H9 (cell line): ENCODE data around the gene MMS19. TPM values are rescaled to one million over a fixed set of nuclear protein-coding genes. Genes with fewer than 3 reads are reported as not detected.
A peak's percentile ranks its signal among the peaks of the same experiment; 100 is the strongest.

ENCODE experiments used
- DNase-seq: peaks from one replicate; pipeline ENCODE4 v3.0.0-alpha.2; 2017
- H2AFZ ChIP-seq: one replicate; pipeline ENCODE4 v1.6.1; 2013; ENCODE audit warnings: mild to moderate bottlenecking, low read length, control low read depth, moderate library complexity
- H2AK5ac ChIP-seq: 2 replicates; pipeline ENCODE4 v1.6.1; 2013; ENCODE audit warnings: low read length, control low read depth, mixed read lengths; ENCODE audit not compliant: insufficient read length
- H2BK120ac ChIP-seq: one replicate; pipeline ENCODE4 v1.6.1; 2013; ENCODE audit warnings: low read depth, mild to moderate bottlenecking, low read length, control low read depth, inconsistent platforms; ENCODE audit not compliant: poor library complexity, severe bottlenecking
- H2BK12ac ChIP-seq: 2 replicates; pipeline ENCODE4 v1.6.1; 2013; ENCODE audit warnings: low read length, control low read depth, mixed read lengths, low read depth; ENCODE audit not compliant: insufficient read length
- H2BK15ac ChIP-seq: 2 replicates; pipeline ENCODE4 v1.6.1; 2013; ENCODE audit warnings: low read depth, low read length, control low read depth
- H2BK20ac ChIP-seq: one replicate; pipeline ENCODE4 v1.6.1; 2013; ENCODE audit warnings: low read depth, mild to moderate bottlenecking, low read length, control low read depth, inconsistent platforms; ENCODE audit not compliant: poor library complexity, severe bottlenecking
- H2BK5ac ChIP-seq: 2 replicates; pipeline ENCODE4 v1.6.1; 2013; ENCODE audit warnings: low read length, control low read depth, mixed read lengths; ENCODE audit not compliant: insufficient read length
- H3K14ac ChIP-seq: 2 replicates; pipeline ENCODE4 v1.6.1; 2013; ENCODE audit warnings: low read length, control low read depth; ENCODE audit not compliant: insufficient read depth
- H3K18ac ChIP-seq: 2 replicates; pipeline ENCODE4 v1.6.1; 2013; ENCODE audit warnings: low read depth, mild to moderate bottlenecking, mixed read lengths, low read length, control low read depth; ENCODE audit not compliant: insufficient read length
- H3K23ac ChIP-seq: 2 replicates; pipeline ENCODE4 v1.6.1; 2013; ENCODE audit warnings: low read length, control low read depth, mixed read lengths, low read depth; ENCODE audit not compliant: insufficient read length
- H3K23me2 ChIP-seq: 2 replicates; pipeline ENCODE4 v1.6.1; 2013; ENCODE audit warnings: low read depth, mild to moderate bottlenecking, mixed read lengths, low read length, control low read depth; ENCODE audit not compliant: insufficient read length, poor library complexity, severe bottlenecking
- H3K27ac ChIP-seq: 2 replicates; pipeline ENCODE4 v1.5.1; 2013; ENCODE audit warnings: low read length, control low read depth, mixed read lengths, low read depth; ENCODE audit not compliant: insufficient read length
- H3K27me3 ChIP-seq: 2 replicates; pipeline ENCODE4 v1.6.1; 2013; ENCODE audit warnings: low read length, control low read depth, inconsistent platforms; ENCODE audit not compliant: insufficient read depth
- H3K4ac ChIP-seq: 2 replicates; pipeline ENCODE4 v1.6.1; 2013; ENCODE audit warnings: low read depth, mild to moderate bottlenecking, control low read depth, inconsistent platforms, low read length, moderate library complexity
- H3K4me1 ChIP-seq: 2 replicates; pipeline ENCODE4 v1.6.1; 2013; ENCODE audit warnings: low read length, control low read depth, inconsistent platforms; ENCODE audit not compliant: insufficient read depth
- H3K4me2 ChIP-seq: 2 replicates; pipeline ENCODE4 v1.6.1; 2013; ENCODE audit warnings: low read length, control low read depth, mixed read lengths; ENCODE audit not compliant: insufficient read length, insufficient read depth
- H3K56ac ChIP-seq: 2 replicates; pipeline ENCODE4 v1.6.1; 2013; ENCODE audit warnings: low read depth, mild to moderate bottlenecking, mixed read lengths, low read length, control low read depth; ENCODE audit not compliant: insufficient read length
- H3K79me1 ChIP-seq: 2 replicates; pipeline ENCODE4 v1.6.1; 2013; ENCODE audit warnings: low read depth, mild to moderate bottlenecking, moderate library complexity, low read length, control low read depth, inconsistent platforms; ENCODE audit not compliant: insufficient read depth, poor library complexity, severe bottlenecking
- H3K79me2 ChIP-seq: 2 replicates; pipeline ENCODE4 v1.6.1; 2013; ENCODE audit warnings: low read length, control low read depth, inconsistent platforms; ENCODE audit not compliant: insufficient read depth
- H3K9ac ChIP-seq: 2 replicates; pipeline ENCODE4 v1.6.1; 2013; ENCODE audit warnings: low read length, control low read depth, mixed read lengths; ENCODE audit not compliant: insufficient read length; ENCODE audit errors: extremely low read depth
- H3K9me3 ChIP-seq: one replicate; pipeline ENCODE4 v1.6.1; 2013; ENCODE audit warnings: low read depth, low read length, inconsistent platforms; ENCODE audit not compliant: control insufficient read depth
- H3T11ph ChIP-seq: one replicate; pipeline ENCODE4 v1.6.1; 2013; ENCODE audit warnings: mild to moderate bottlenecking, low read length, control low read depth, inconsistent platforms
- H4K20me1 ChIP-seq: one replicate; pipeline ENCODE4 v1.6.1; 2013; ENCODE audit not compliant: control insufficient read depth, insufficient read length, insufficient read depth
- H4K5ac ChIP-seq: 2 replicates; pipeline ENCODE4 v1.6.1; 2013; ENCODE audit warnings: low read depth, mild to moderate bottlenecking, mixed read lengths, low read length, control low read depth; ENCODE audit not compliant: insufficient read length
- H4K8ac ChIP-seq: replicated peaks from 2 replicates; pipeline ENCODE4 v1.6.1; 2013; ENCODE audit warnings: low read length, control low read depth, mixed read lengths, low read depth; ENCODE audit not compliant: insufficient read length
- H4K91ac ChIP-seq: 2 replicates; pipeline ENCODE4 v1.6.1; 2013; ENCODE audit warnings: low read depth, mild to moderate bottlenecking, moderate library complexity, mixed read lengths, low read length, control low read depth; ENCODE audit not compliant: insufficient read length
- H3K27ac Mint-ChIP-seq, 3 experiments: 2 replicates in 2 of 3; 3 replicates in 1 of 3; pipeline ENCODE4 v1.8.0; 2020 to 2021; ENCODE audit warnings: mixed read lengths in 3 of 3, mild to moderate bottlenecking in 1 of 3, moderate library complexity in 1 of 3
- H3K27me3 Mint-ChIP-seq: 2 replicates; pipeline ENCODE4 v1.8.0; 2021; ENCODE audit warnings: low read depth, mild to moderate bottlenecking, moderate library complexity, mixed read lengths
- H3K36me3 Mint-ChIP-seq, 3 experiments: 2 replicates in 2 of 3; 3 replicates in 1 of 3; pipeline ENCODE4 v1.8.0; 2020 to 2021; ENCODE audit warnings: low read depth in 3 of 3, mixed read lengths in 3 of 3; ENCODE audit not compliant: insufficient read depth in 1 of 3
- H3K4me1 Mint-ChIP-seq, 2 experiments: 2 replicates each; pipeline ENCODE4 v1.8.0; 2020; ENCODE audit warnings: mixed read lengths in 2 of 2
- H3K4me3 Mint-ChIP-seq, 2 experiments: 2 replicates in 1 of 2; 3 replicates in 1 of 2; pipeline ENCODE4 v1.8.0; 2020 to 2021; ENCODE audit warnings: mild to moderate bottlenecking in 2 of 2, mixed read lengths in 2 of 2, moderate library complexity in 1 of 2
- H3K9me3 Mint-ChIP-seq, 2 experiments: 2 replicates in 1 of 2; 3 replicates in 1 of 2; pipeline ENCODE4 v1.8.0; 2020; ENCODE audit warnings: mild to moderate bottlenecking in 2 of 2, mixed read lengths in 2 of 2, moderate library complexity in 1 of 2
- WGBS: extraction: QIAGEN DNeasy Blood & Tissue Kit; methylation state at CpG from one replicate; pipeline ENCODE4 v1.1.7; 2013; ENCODE audit warnings: missing lambda C conversion rate, low lambda C conversion rate, mixed read lengths; ENCODE audit not compliant: insufficient read length; ENCODE audit errors: extremely low coverage; 5-methylcytosine and 5-hydroxymethylcytosine counted together
- total RNA-seq: library from RNA; stranded (reverse); gene quantifications from 2 replicates; pipeline ENCODE4 v1.2.1, GENCODE V29; 2021
- TF ChIP-seq, protein P1 (sequence below): fragments of 200-600 bp; sonication (generic); conservative IDR thresholded peaks from 3 replicates; pipeline ENCODE4 v1.8.0; 2021; ENCODE audit warnings: antibody characterized with exemption, mild to moderate bottlenecking

The MMS19 gene
- total RNA-seq, 1 experiment from 2014 or later: 102 TPM

DNA sequence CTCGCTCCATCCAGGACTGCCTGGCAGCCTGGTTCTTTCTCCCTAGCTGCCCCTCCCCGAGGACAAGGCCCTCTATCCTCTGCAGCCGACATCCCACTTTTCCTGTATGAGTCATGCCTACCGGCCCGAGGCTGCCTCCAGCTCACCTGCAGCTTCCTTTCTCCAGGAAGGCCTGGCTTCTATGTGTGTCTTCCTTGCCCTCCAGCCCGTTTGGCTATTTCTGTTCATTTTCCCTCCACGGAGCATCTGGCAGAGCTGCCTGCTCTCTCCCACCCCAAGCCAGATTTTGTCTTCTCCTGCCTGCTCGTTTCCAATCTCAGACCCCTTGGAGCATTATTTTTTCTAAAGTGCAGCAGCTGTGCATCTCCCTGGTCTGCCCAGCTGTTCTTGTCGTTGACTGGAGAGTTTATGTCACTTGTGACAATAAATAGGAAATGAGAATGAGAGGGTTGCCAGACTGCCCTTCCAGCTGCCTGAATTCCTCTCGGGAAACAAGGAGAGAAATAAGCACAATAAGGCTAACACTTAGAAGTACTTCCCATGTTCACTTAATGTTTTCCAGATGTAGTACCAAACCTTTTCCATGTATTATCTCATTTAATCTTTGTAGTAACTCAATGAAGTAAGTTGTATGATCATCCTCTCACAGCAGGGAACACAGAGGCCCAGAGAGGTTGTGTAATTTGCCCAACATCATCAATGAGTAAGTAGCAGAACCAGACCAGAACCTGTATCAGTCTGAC is 20.2 kb upstream of the MMS19 start:
- Histone ChIP-seq H4K5ac (no peak overlapping the region), H3K18ac (no peak overlapping the region), H3K14ac (no peak overlapping the region), H3K79me1 (no peaks in the 10 kb centered on the region), H4K8ac (no peak overlapping the region), H2AK5ac (no peak overlapping the region), H3K27ac (no peak overlapping the region), H3T11ph (no peak overlapping the region), H2BK120ac (no peak overlapping the region), H3K27me3 (no peaks in the 10 kb centered on the region), H2BK5ac (no peak overlapping the region), H3K4me2 (no peak overlapping the region), H3K23me2 (no peaks in the 10 kb centered on the region), H3K9me3 (no peaks in the 10 kb centered on the region), H3K56ac (no peak overlapping the region), H2BK20ac (no peak overlapping the region), H3K4ac (no peak overlapping the region), H4K20me1 (no peaks in the 10 kb centered on the region), H2BK15ac (no peak overlapping the region), H4K91ac (no peak overlapping the region), H2BK12ac (no peak overlapping the region), H3K9ac (no peak overlapping the region), H3K23ac (no peak overlapping the region), H3K79me2 (no peaks in the 10 kb centered on the region), H2AFZ (no peak overlapping the region), H3K4me1 (peaks cover 8% of the 10 kb centered on the region; the same call in 1 of the 2 replicates)
- Mint-ChIP-seq H3K36me3 (no peaks in the 10 kb centered on the region; a peak in 1 of 7 replicates), H3K9me3 (no peaks in the 10 kb centered on the region), H3K27ac (peak overlapping the region; percentile 6 to 92 (median 54); a peak in 4 of 7 replicates), H3K4me3 (no peak overlapping the region), H3K4me1 (peaks cover 44 to 46% of the 10 kb centered on the region in 2 experiments), H3K27me3 (no peaks in the 10 kb centered on the region)
- WGBS: no CpG with 5 or more reads among the region's 10 CpGs
- peak; percentile 74 for DNase-seq
- TF ChIP-seq, protein P1, sequence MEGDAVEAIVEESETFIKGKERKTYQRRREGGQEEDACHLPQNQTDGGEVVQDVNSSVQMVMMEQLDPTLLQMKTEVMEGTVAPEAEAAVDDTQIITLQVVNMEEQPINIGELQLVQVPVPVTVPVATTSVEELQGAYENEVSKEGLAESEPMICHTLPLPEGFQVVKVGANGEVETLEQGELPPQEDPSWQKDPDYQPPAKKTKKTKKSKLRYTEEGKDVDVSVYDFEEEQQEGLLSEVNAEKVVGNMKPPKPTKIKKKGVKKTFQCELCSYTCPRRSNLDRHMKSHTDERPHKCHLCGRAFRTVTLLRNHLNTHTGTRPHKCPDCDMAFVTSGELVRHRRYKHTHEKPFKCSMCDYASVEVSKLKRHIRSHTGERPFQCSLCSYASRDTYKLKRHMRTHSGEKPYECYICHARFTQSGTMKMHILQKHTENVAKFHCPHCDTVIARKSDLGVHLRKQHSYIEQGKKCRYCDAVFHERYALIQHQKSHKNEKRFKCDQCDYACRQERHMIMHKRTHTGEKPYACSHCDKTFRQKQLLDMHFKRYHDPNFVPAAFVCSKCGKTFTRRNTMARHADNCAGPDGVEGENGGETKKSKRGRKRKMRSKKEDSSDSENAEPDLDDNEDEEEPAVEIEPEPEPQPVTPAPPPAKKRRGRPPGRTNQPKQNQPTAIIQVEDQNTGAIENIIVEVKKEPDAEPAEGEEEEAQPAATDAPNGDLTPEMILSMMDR: no peak
